AG08396 (cell line): ENCODE results near the gene TPT1.
"Not testable (repeated sequence)": the region's sequence is repeated elsewhere in the genome, so short reads cannot be mapped to it uniquely, and the experiment has no call there.

Source experiments
- DNase-seq: peaks from one replicate; pipeline ENCODE4 v3.0.0; 2012; ENCODE audit warnings: low spot score, mixed read lengths

The TPT1 gene

GRCh38 chr13:45341034-45341798 lies at the start of gene TPT1:
TPT1 (minus strand) TSS chr13:45341183; CDS start chr13:45341069, 114 bp downstream.
- DNase-seq = peak; percentile 100

- DNase-seq = not testable (repeated sequence)
These were observed 49.4 kb upstream of the TPT1 start for GRCh38 chr13:45390348-45390747.

- DNase-seq = no peak
These were observed 47.7 kb upstream of the TPT1 start for GRCh38 chr13:45388664-45389063.

- DNase-seq = not testable (repeated sequence)
These were observed 46.1 kb upstream of the TPT1 start for GRCh38 chr13:45386892-45387575.

GRCh38 chr13:45385907-45386553 lies 45.0 kb upstream of the TPT1 start:
- DNase-seq = no peak

- DNase-seq = no peak
These were observed 44.3 kb upstream of the TPT1 start for GRCh38 chr13:45385320-45385719.

- DNase-seq = no peak
These were observed 43.6 kb upstream of the TPT1 start for GRCh38 chr13:45384474-45385174.

GRCh38 chr13:45382739-45383138 lies 41.8 kb upstream of the TPT1 start:
- DNase-seq = not testable (repeated sequence)

GRCh38 chr13:45381196-45381595 lies 40.2 kb upstream of the TPT1 start:
- no peak for DNase-seq

- not testable (repeated sequence) for DNase-seq
These were observed 39.7 kb upstream of the TPT1 start for GRCh38 chr13:45380708-45381107.

- not testable (repeated sequence) for DNase-seq
These were observed 38.5 kb upstream of the TPT1 start for GRCh38 chr13:45379516-45379915.

- DNase-seq = not testable (repeated sequence)
These were observed 37.8 kb upstream of the TPT1 start for GRCh38 chr13:45378786-45379185.

GRCh38 chr13:45377314-45377713 lies 36.3 kb upstream of the TPT1 start:
- DNase-seq = not testable (repeated sequence)

GRCh38 chr13:45376651-45377050 lies 35.7 kb upstream of the TPT1 start:
- DNase-seq = not testable (repeated sequence)

- peak; percentile 52 for DNase-seq
These were observed 33.9 kb upstream of the TPT1 start for GRCh38 chr13:45374917-45375316.

GRCh38 chr13:45373162-45373547 lies 32.2 kb upstream of the TPT1 start:
- no peak for DNase-seq

GRCh38 chr13:45372189-45373161 lies 31.5 kb upstream of the TPT1 start:
- DNase-seq = no peak

- peak; percentile 90 for DNase-seq
These were observed 30.0 kb upstream of the TPT1 start for GRCh38 chr13:45370922-45371406.

- no peak for DNase-seq
These were observed 28.1 kb upstream of the TPT1 start for GRCh38 chr13:45369116-45369515.

GRCh38 chr13:45368571-45368970 lies 27.6 kb upstream of the TPT1 start:
- no peak for DNase-seq

GRCh38 chr13:45368005-45368404 lies 27.0 kb upstream of the TPT1 start:
- DNase-seq = no peak
